Neuronal stem cell (in vitro differentiated cells): Measurements from ENCODE around the gene MRPL20.

Source experiments
- DNase-seq: peaks from one replicate; pipeline ENCODE4 v3.0.0-alpha.2; 2013; ENCODE audit warnings: low spot score
- H2AFZ ChIP-seq: one replicate; pipeline ENCODE4 v1.6.1; 2013; ENCODE audit warnings: mild to moderate bottlenecking, low read length, inconsistent platforms
- H2AK5ac ChIP-seq: 2 replicates; pipeline ENCODE4 v1.6.1; 2013; ENCODE audit warnings: low read depth, mild to moderate bottlenecking, inconsistent platforms, low read length, moderate library complexity, mixed read lengths
- H2BK120ac ChIP-seq: 2 replicates; pipeline ENCODE4 v1.6.1; 2013; ENCODE audit warnings: low read depth, mild to moderate bottlenecking, inconsistent platforms, low read length, moderate library complexity, mixed read lengths
- H2BK12ac ChIP-seq: one replicate; pipeline ENCODE4 v1.6.1; 2013; ENCODE audit warnings: low read length, inconsistent platforms
- H2BK15ac ChIP-seq: 2 replicates; pipeline ENCODE4 v1.6.1; 2013; ENCODE audit warnings: mild to moderate bottlenecking, low read length, inconsistent platforms, mixed read lengths
- H2BK5ac ChIP-seq: one replicate; pipeline ENCODE4 v1.6.1; 2013; ENCODE audit warnings: inconsistent platforms, mild to moderate bottlenecking, low read length, moderate library complexity
- H3K14ac ChIP-seq: one replicate; pipeline ENCODE4 v1.6.1; 2013; ENCODE audit warnings: low read length, inconsistent platforms
- H3K18ac ChIP-seq: 2 replicates; pipeline ENCODE4 v1.6.1; 2013; ENCODE audit warnings: low read length, inconsistent platforms
- H3K23ac ChIP-seq: 2 replicates; pipeline ENCODE4 v1.6.1; 2013; ENCODE audit warnings: low read depth, mild to moderate bottlenecking, mixed read lengths, low read length, inconsistent platforms; ENCODE audit not compliant: poor library complexity
- H3K27ac ChIP-seq: replicated peaks from 3 replicates; pipeline ENCODE4 v1.5.1; 2013; ENCODE audit warnings: low read length, inconsistent platforms
- H3K27me3 ChIP-seq, 3 experiments: 2 replicates each; pipeline ENCODE4 v1.6.1; 2013; ENCODE audit warnings: low read length in 3 of 3, mild to moderate bottlenecking in 2 of 3, inconsistent platforms in 1 of 3, low read depth in 1 of 3, mixed read lengths in 1 of 3, moderate library complexity in 1 of 3; ENCODE audit not compliant: control insufficient read depth in 3 of 3, insufficient read depth in 3 of 3
- H3K36me3 ChIP-seq, 2 donors: replicated peaks in 1 of 2; 2 replicates each; pipeline ENCODE4 v1.6.1; 2013; ENCODE audit warnings: low read length in 2 of 2; ENCODE audit not compliant: control insufficient read depth in 2 of 2, insufficient read depth in 2 of 2
- H3K4ac ChIP-seq: 2 replicates; pipeline ENCODE4 v1.6.1; 2013; ENCODE audit warnings: inconsistent platforms, mild to moderate bottlenecking, low read length, moderate library complexity
- H3K4me1 ChIP-seq, 2 donors: 1 replicate in 1 of 2; 2 replicates in 1 of 2; pipeline ENCODE4 v1.6.1; 2013; ENCODE audit warnings: low read length in 2 of 2, low read depth in 1 of 2; ENCODE audit not compliant: control insufficient read depth in 2 of 2, insufficient read depth in 1 of 2
- H3K4me2 ChIP-seq: one replicate; pipeline ENCODE4 v1.6.1; 2013; ENCODE audit warnings: mild to moderate bottlenecking, low read length, inconsistent platforms; ENCODE audit not compliant: insufficient read depth, poor library complexity, severe bottlenecking
- H3K4me3 ChIP-seq, 2 donors: 2 replicates each; pipeline ENCODE4 v1.5.1; 2013; ENCODE audit warnings: low read length in 2 of 2, mild to moderate bottlenecking in 2 of 2, inconsistent platforms in 1 of 2, moderate library complexity in 1 of 2
- H3K79me1 ChIP-seq: one replicate; pipeline ENCODE4 v1.6.1; 2013; ENCODE audit warnings: low read depth, mild to moderate bottlenecking, inconsistent platforms, low read length, moderate library complexity
- H3K9ac ChIP-seq: one replicate; pipeline ENCODE4 v1.6.1; 2013; ENCODE audit warnings: mild to moderate bottlenecking, low read depth, low read length, inconsistent platforms; ENCODE audit not compliant: poor library complexity
- H3K9me3 ChIP-seq, 2 donors: replicated peaks in 1 of 2; 2 replicates each; pipeline versions ENCODE3 to v1.6.1; 2013; ENCODE audit warnings: low read length in 2 of 2, mild to moderate bottlenecking in 2 of 2, inconsistent platforms in 1 of 2, low read depth in 1 of 2, mixed read lengths in 1 of 2, moderate library complexity in 1 of 2; ENCODE audit not compliant: control insufficient read depth in 2 of 2, insufficient read depth in 1 of 2
- H4K8ac ChIP-seq: one replicate; pipeline ENCODE4 v1.6.1; 2013; ENCODE audit warnings: low read depth, mild to moderate bottlenecking, inconsistent platforms, low read length, moderate library complexity
- H4K91ac ChIP-seq: one replicate; pipeline ENCODE4 v1.6.1; 2013; ENCODE audit warnings: low read length, low read depth, mild to moderate bottlenecking, inconsistent platforms; ENCODE audit not compliant: poor library complexity
- WGBS, 2 donors: extraction: QIAGEN DNeasy Blood & Tissue Kit; methylation state at CpG; one replicate each; pipeline ENCODE4 v1.1.7; 2013; ENCODE audit warnings: missing lambda C conversion rate in 2 of 2, mixed read lengths in 1 of 2; ENCODE audit not compliant: insufficient read length in 2 of 2, insufficient replicate concordance in 1 of 2; ENCODE audit errors: extremely low coverage in 2 of 2; 5-methylcytosine and 5-hydroxymethylcytosine counted together

MRPL20 gene

DNA sequence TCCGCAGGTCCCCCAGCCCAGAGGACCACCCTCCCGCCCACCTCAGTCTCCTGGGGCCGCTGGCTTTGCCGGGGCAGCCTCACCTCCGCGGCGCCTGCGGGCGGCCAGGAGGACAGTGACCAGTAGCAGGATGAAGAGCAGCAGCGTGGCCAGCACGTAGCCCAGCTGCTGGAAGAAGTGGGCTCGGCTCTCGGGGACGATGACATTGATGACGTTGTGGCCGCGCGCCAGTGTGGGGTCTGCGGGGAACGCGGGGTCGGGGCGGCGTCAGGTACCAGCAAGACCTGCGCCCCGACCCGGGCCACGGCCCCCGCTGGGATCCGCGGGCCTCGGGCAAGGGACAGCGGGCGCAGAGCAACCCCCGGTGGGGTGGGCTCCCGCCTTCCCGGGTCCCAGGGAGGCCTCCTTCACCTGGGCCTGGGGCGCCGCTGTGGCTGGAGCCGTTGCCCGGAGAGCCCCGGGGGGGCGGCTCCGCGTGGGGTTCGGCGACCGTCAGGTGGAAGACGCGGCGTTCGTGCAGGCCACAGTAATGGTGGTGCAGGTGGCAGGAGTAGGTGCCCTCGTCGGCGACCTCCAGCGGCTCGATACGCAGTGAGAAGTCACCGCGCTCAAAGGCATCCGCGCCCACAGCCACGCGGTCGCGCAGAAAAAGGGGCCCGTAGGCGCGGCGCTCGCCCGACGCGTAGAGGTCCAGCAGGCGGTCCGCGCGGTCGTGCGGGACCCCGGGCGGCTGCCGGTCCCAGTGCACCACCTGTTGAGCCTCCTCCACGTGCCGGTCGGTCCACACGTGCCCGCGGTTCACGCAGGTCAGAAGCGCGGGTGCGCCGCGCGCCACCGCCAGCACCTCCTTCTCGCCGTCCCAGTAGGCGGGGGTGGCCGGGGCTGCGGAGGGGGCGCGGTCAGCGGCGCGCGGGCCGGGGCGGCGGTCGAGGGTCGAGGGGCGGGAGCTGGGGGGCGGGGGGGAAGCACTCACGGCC, 52.5 kb downstream of the MRPL20 start:
- Histone ChIP-seq H3K4ac (peak overlapping the region; percentile 23), H3K23ac (peak overlapping the region; percentile 98), H3K27ac (no peak overlapping the region), H2BK15ac (peak overlapping the region; percentile 92), H3K36me3 (peaks cover 2 to 5% of the 10 kb centered on the region in 2 donors), H2AK5ac (peak overlapping the region; percentile 92), H3K9ac (peak overlapping the region; percentile 70), H3K18ac (peak overlapping the region; percentile 95), H2BK12ac (peak overlapping the region; percentile 84), H3K4me3 (peak overlapping the region in 1 of 2 donors; percentile 19), H3K79me1 (peaks cover 4% of the 10 kb centered on the region), H3K9me3 (peaks cover 0 to 3% of the 10 kb centered on the region in 2 donors), H3K14ac (peak overlapping the region; percentile 94), H2AFZ (no peak overlapping the region), H3K27me3 (peaks cover 0 to 25% (median 14%) of the 10 kb centered on the region in 3 experiments), H4K8ac (no peak overlapping the region), H3K4me2 (peak overlapping the region; percentile 66), H2BK5ac (peak overlapping the region; percentile 39), H4K91ac (no peak overlapping the region), H2BK120ac (no peak overlapping the region), H3K4me1 (peaks cover 41 to 51% of the 10 kb centered on the region in 2 donors)
- WGBS, 2 donors, result no CpG with 5 or more reads among the region's 116 CpGs
- no peak for DNase-seq

DNA sequence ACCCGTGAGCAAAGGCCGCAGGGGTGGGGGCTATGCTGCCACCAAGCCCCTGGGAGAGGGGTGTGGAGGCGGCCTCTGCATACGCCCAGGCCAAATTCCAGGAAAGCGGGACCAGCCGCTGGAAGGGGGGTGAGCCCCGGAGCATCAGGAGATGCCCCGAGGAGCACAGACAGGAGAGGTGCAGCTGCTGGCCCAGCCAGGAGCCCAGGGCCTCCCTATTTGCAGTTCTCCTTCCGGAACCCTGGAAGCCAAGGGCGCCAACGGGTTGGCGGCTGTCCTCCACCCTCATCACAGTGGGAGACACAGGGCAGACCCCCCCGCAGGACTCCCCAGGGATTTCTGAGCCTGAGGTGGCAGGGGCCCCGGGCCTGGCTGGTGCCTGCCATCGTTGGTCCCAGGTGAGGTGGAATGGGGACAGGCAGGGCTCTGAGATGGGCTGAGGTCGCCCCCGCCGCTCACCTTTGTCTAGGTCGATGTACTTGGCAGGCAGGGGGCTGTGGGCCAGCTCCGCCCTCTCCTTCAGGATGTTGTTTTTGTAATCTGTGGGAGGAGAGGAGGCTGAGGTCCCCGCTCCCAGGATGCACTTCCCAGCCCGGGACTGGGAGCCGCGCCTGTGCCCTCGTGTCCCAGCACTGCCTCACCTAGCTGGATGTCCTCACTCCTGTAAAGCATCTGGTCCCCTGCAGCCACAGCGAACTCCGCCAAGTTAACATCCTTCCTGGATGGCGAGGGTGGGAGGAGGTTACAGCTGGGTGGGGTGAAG, 53.5 kb downstream of the MRPL20 start:
- Histone ChIP-seq H4K91ac (no peak overlapping the region), H3K4me3 (no peak overlapping the region), H3K18ac (peak overlapping the region; percentile 61), H2BK120ac (no peak overlapping the region), H2AFZ (no peak overlapping the region), H3K9me3 (peaks cover 0 to 3% of the 10 kb centered on the region in 2 donors), H2BK5ac (peak overlapping the region; percentile 39), H4K8ac (no peak overlapping the region), H3K27me3 (peaks cover 0 to 25% (median 14%) of the 10 kb centered on the region in 3 experiments), H3K4me2 (peak overlapping the region; percentile 66), H3K4me1 (peaks cover 31 to 41% of the 10 kb centered on the region in 2 donors), H3K36me3 (peaks cover 2 to 5% of the 10 kb centered on the region in 2 donors), H2BK12ac (no peak overlapping the region), H2BK15ac (no peak overlapping the region), H3K27ac (no peak overlapping the region), H3K4ac (no peak overlapping the region), H3K79me1 (peaks cover 6% of the 10 kb centered on the region), H2AK5ac (peak overlapping the region; percentile 92), H3K23ac (peak overlapping the region; percentile 98), H3K9ac (peak overlapping the region; percentile 55), H3K14ac (peak overlapping the region; percentile 71)
- no peak for DNase-seq
- WGBS, 2 donors, result no CpG with 5 or more reads among the region's 28 CpGs

GRCh38 chr1:1352786-1353388, 54.2 kb downstream of the MRPL20 start:
- Histone ChIP-seq H3K9me3 (peaks cover 0 to 3% of the 10 kb centered on the region in 2 donors), H2BK12ac (no peak overlapping the region), H3K4me1 (peaks cover 30 to 40% of the 10 kb centered on the region in 2 donors), H3K23ac (peak overlapping the region; percentile 98), H3K27ac (no peak overlapping the region), H2BK15ac (no peak overlapping the region), H2AK5ac (peak overlapping the region; percentile 68), H3K14ac (no peak overlapping the region), H2AFZ (no peak overlapping the region), H4K8ac (no peak overlapping the region), H2BK120ac (peak overlapping the region; percentile 83), H2BK5ac (peak overlapping the region; percentile 66), H3K4me3 (no peak overlapping the region), H3K36me3 (peaks cover 2 to 5% of the 10 kb centered on the region in 2 donors), H4K91ac (no peak overlapping the region), H3K27me3 (peaks cover 0 to 25% (median 14%) of the 10 kb centered on the region in 3 experiments), H3K4me2 (no peak overlapping the region), H3K9ac (peak overlapping the region; percentile 21), H3K18ac (no peak overlapping the region), H3K4ac (no peak overlapping the region), H3K79me1 (peaks cover 12% of the 10 kb centered on the region)
- no CpG with 5 or more reads among the region's 5 CpGs for WGBS, 2 donors
- no peak for DNase-seq
